Right atrium auricular region (tissue), 2 donors: ENCODE results near the gene TARM1. TPM values are rescaled to one million over a fixed set of nuclear protein-coding genes. Genes with fewer than 3 reads are reported as not detected.

Experiments used
- DNase-seq: peaks from one replicate; pipeline ENCODE4 v3.0.0-alpha.2; 2019; ENCODE audit warnings: low spot score
- H3K27ac ChIP-seq, 2 donors: fragments of 200-600 bp; sonication (generic); 1 replicate in 1 of 2; 2 replicates in 1 of 2; pipeline ENCODE4 v1.5.1; 2016 to 2019
- H3K27me3 ChIP-seq, 2 donors: fragments of 200-600 bp; sonication (generic); one replicate each; pipeline versions ENCODE4 v1.5.1 to v1.6.0; 2017 to 2019
- H3K36me3 ChIP-seq: fragments of 200-600 bp; sonication (generic); one replicate; pipeline ENCODE4 v1.5.1; 2016
- H3K4me1 ChIP-seq, 2 donors: fragments of 200-600 bp; sonication (generic); one replicate each; pipeline versions ENCODE4 v1.5.1 to v1.6.0; 2017 to 2019
- H3K4me3 ChIP-seq, 2 donors: fragments of 200-600 bp; sonication (generic); 1 replicate in 1 of 2; 2 replicates in 1 of 2; pipeline ENCODE4 v1.5.1; 2017 to 2019; ENCODE audit warnings: mild to moderate bottlenecking in 1 of 2, moderate library complexity in 1 of 2
- H3K9me3 ChIP-seq, 2 donors: fragments of 200-600 bp; sonication (generic); one replicate each; pipeline ENCODE4 v1.5.1; 2019
- total RNA-seq, 2 donors: library from RNA; depleted of rRNA; stranded (reverse); fragments of >200 nt; gene quantifications; one replicate each; pipeline ENCODE4 v1.1.0, GENCODE V29; 2016
- TF ChIP-seq, protein P1 (sequence below), 2 donors: fragments of 200-600 bp; sonication (generic); IDR thresholded peaks; one replicate each; pipeline ENCODE4 v1.5.1; 2019; ENCODE audit warnings: antibody characterized with exemption in 2 of 2

The TARM1 gene
- total RNA-seq, 2 donors from 2014 or later, result not detected

DNA sequence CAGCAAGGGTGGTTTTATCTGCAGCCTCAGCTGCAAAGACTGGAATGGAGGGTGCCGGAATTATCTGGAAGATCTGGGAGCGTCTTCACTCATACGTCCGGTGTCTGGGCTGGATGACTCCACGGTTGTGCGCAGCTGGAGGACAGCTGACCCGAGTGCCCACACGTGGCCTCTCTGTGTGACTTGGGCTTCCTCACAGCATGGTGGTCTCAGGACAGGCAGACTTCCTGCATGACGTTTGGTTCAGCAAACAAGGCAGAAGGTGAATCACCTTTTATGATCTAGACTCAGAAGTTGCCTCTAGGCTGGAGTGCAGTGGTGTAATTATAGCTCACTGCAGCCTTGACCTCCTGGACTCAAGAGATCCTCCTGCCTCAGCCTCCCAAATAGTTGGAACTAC is 56.5 kb downstream of the TARM1 start:
- no peak for DNase-seq
- Histone ChIP-seq H3K27ac (no peak overlapping the region), H3K36me3 (no peaks in the 10 kb centered on the region), H3K4me3 (no peak overlapping the region), H3K9me3 (no peaks in the 10 kb centered on the region), H3K4me1 (no peaks in the 10 kb centered on the region), H3K27me3 (no peaks in the 10 kb centered on the region)
- TF ChIP-seq, protein P1, sequence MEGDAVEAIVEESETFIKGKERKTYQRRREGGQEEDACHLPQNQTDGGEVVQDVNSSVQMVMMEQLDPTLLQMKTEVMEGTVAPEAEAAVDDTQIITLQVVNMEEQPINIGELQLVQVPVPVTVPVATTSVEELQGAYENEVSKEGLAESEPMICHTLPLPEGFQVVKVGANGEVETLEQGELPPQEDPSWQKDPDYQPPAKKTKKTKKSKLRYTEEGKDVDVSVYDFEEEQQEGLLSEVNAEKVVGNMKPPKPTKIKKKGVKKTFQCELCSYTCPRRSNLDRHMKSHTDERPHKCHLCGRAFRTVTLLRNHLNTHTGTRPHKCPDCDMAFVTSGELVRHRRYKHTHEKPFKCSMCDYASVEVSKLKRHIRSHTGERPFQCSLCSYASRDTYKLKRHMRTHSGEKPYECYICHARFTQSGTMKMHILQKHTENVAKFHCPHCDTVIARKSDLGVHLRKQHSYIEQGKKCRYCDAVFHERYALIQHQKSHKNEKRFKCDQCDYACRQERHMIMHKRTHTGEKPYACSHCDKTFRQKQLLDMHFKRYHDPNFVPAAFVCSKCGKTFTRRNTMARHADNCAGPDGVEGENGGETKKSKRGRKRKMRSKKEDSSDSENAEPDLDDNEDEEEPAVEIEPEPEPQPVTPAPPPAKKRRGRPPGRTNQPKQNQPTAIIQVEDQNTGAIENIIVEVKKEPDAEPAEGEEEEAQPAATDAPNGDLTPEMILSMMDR (IDR thresholded peaks at IDR 0.05), result no peak

DNA sequence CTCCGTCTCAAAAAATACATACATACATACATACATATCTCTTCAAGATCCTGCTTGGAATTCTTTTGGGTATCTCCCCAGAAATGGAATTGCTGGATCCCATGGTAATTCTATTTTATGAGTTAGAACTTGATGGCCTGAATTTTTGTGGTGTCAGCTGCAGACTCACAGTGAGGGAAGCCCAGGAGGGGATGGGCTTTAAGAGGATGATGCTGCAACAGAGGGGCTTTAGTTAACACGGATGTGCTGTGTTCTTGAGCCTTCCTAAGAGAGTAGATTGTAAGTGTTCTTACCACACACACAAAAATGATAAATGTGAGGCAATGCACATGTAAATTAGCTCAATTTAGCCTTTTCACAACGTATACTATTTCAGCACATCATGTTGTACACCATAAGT is 58.0 kb downstream of the TARM1 start:
- DNase-seq, result no peak
- no peaks in the 10 kb centered on the region for H3K36me3 ChIP-seq
- H3K4me1 ChIP-seq, result no peaks in the 10 kb centered on the region
- H3K27me3 ChIP-seq, result no peaks in the 10 kb centered on the region
- H3K27ac ChIP-seq, result no peak overlapping the region
- no peak overlapping the region for H3K4me3 ChIP-seq
- TF ChIP-seq, protein P1 (IDR thresholded peaks at IDR 0.05), result no peak
- no peaks in the 10 kb centered on the region for H3K9me3 ChIP-seq

DNA sequence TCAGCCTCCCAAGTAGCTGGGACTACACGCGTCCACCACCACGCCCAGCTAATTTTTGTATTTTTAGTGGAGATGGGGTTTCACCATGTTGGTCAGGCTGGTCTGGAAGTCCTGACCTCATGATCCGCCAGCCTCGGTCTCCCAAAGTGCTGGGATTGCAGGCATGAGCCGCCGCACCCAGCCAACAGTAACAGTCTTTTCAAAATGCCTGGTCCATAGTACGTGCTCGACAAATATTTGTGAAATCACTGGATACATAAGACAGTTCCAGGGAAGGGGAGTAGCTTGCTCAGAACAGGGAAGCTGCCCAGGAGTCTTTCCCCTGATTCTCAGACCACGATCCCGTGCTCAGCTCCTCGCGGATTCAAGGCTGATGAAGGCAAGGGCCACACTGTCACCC is 59.2 kb downstream of the TARM1 start:
- no peaks in the 10 kb centered on the region for H3K36me3 ChIP-seq
- TF ChIP-seq, protein P1 (IDR thresholded peaks at IDR 0.05), result no peak
- H3K4me1 ChIP-seq, result no peaks in the 10 kb centered on the region
- no peaks in the 10 kb centered on the region for H3K9me3 ChIP-seq
- H3K4me3 ChIP-seq, result no peak overlapping the region
- DNase-seq, result no peak
- H3K27me3 ChIP-seq, result no peaks in the 10 kb centered on the region
- H3K27ac ChIP-seq, result no peak overlapping the region

DNA sequence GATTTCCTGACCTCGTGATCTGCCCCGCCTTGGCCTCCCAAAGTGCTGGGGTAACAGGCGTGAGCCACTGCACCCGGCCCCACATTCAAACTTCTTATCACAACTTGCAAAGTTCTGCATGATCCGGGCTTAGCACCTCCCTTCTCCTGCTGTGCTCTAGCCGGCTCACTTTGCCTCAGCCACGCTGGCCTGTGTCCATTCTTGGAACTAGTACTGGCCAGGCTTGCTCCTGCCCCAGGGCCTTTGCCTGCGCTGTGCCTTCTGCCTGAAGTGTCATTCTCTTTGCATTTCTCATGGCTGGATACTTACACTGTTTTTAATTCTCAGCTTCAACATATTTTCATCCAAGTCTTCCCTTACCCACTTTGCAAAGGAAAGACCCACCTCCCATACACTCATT is 59.8 kb downstream of the TARM1 start:
- TF ChIP-seq, protein P1 (IDR thresholded peaks at IDR 0.05), result no peak
- H3K27ac ChIP-seq, result no peak overlapping the region
- no peaks in the 10 kb centered on the region for H3K9me3 ChIP-seq
- DNase-seq, result no peak
- H3K27me3 ChIP-seq, result no peaks in the 10 kb centered on the region
- H3K4me3 ChIP-seq, result no peak overlapping the region
- no peaks in the 10 kb centered on the region for H3K36me3 ChIP-seq
- H3K4me1 ChIP-seq, result no peaks in the 10 kb centered on the region

Other genes with a start within 250 kb of the TARM1 start
- 100 to 1,000 TPM; 117 to 150 TPM for gene MYADM, start 213.5 kb downstream of the TARM1 start, total RNA-seq
- not detected for gene PRKCG, start 199.2 kb downstream of the TARM1 start, total RNA-seq
- not detected for gene CACNG7, start 172.1 kb downstream of the TARM1 start, total RNA-seq
- under 1 TPM; 0.04 to 0.24 TPM for gene CACNG8, start 118.4 kb downstream of the TARM1 start, total RNA-seq
- gene CACNG6, start 89.7 kb downstream of the TARM1 start, total RNA-seq, result under 1 TPM in 1 of 2 donors, not detected in 1; 0.31 TPM
- gene VSTM1, start 17.5 kb downstream of the TARM1 start, total RNA-seq, result not detected
- gene OSCAR, start 19.4 kb upstream of the TARM1 start, total RNA-seq, result 1 to 10 TPM in 1 of 2 donors, not detected in 1; 2.4 TPM
- 100 to 1,000 TPM in 1 of 2 donors, 10 to 100 TPM in 1; 51.3 to 108 TPM for gene NDUFA3, start 21.5 kb upstream of the TARM1 start, total RNA-seq
- gene TFPT, start 34.3 kb upstream of the TARM1 start, total RNA-seq, result 10 to 100 TPM; 10.2 to 19.6 TPM
- gene PRPF31, start 34.4 kb upstream of the TARM1 start, total RNA-seq, result 10 to 100 TPM; 26.1 to 46.2 TPM
- 10 to 100 TPM; 12.0 to 16.9 TPM for gene CNOT3, start 56.4 kb upstream of the TARM1 start, total RNA-seq
- gene LENG1, start 78.4 kb upstream of the TARM1 start, total RNA-seq, result 10 to 100 TPM in 1 of 2 donors, 1 to 10 TPM in 1; 6.3 to 10.0 TPM
- gene TMC4, start 91.8 kb upstream of the TARM1 start, total RNA-seq, result 1 to 10 TPM; 1.7 to 2.8 TPM
- gene MBOAT7, start 108.2 kb upstream of the TARM1 start, total RNA-seq, result 10 to 100 TPM; 27.0 to 37.0 TPM
- 10 to 100 TPM; 36.7 to 37.0 TPM for gene TSEN34, start 109.9 kb upstream of the TARM1 start, total RNA-seq
- 1,000 to 10,000 TPM; 1,068 to 1,279 TPM for gene RPS9, start 119.5 kb upstream of the TARM1 start, total RNA-seq
- gene LILRB3, start 141.6 kb upstream of the TARM1 start, total RNA-seq, result 1 to 10 TPM; 2.0 to 8.8 TPM
- gene LILRA6, start 161.4 kb upstream of the TARM1 start, total RNA-seq, result 1 to 10 TPM in 1 of 2 donors, not detected in 1; 1.7 TPM
- 10 to 100 TPM in 1 of 2 donors, 1 to 10 TPM in 1; 2.6 to 12.0 TPM for gene LILRB5, start 175.9 kb upstream of the TARM1 start, total RNA-seq
- 1 to 10 TPM; 1.1 to 3.4 TPM for gene LILRB2, start 199.7 kb upstream of the TARM1 start, total RNA-seq
- gene LILRA5, start 231.8 kb upstream of the TARM1 start, total RNA-seq, result 1 to 10 TPM in 1 of 2 donors, under 1 TPM in 1; 0.93 to 3.6 TPM